Measurements from ENCODE around the gene RTL3. TPM values are rescaled to one million over a fixed set of nuclear protein-coding genes. Genes with fewer than 3 reads are reported as not detected.

The RTL3 gene
- total and polyA plus RNA-seq, 3 experiments from 2014 or later, result not detected

- H3K27ac Mint-ChIP-seq, result no peak overlapping the region
- H3K4me3 ChIP-seq (ENCODE audit: low read length), result no peak overlapping the region
- no peak for DNase-seq
These were observed 6.2 kb upstream of the RTL3 start for GRCh38 chrX:78665342-78665741.

GRCh38 chrX:78661836-78662235 lies 2.7 kb upstream of the RTL3 start:
- DNase-seq, result no peak
- POLR2A ChIA-PET, result no interaction called here
- Mint-ChIP-seq H3K27me3 (no peaks in the 10 kb centered on the region), H3K36me3 (no peaks in the 10 kb centered on the region), H3K4me1 (peaks cover 17 to 21% (median 21%) of the 10 kb centered on the region in 3 donors), H3K27ac (no peak overlapping the region), H3K9me3 (no peaks in the 10 kb centered on the region), H3K4me3 (no peak overlapping the region)
- no peaks in the 10 kb centered on the region for H3K27me3 ChIP-seq (ENCODE audit: insufficient read depth, low read length, poor library complexity, severe bottlenecking)
- peaks cover 11% of the 10 kb centered on the region for H3K4me1 ChIP-seq (ENCODE audit: insufficient read depth, low read length)
- no peaks in the 10 kb centered on the region for H3K36me3 ChIP-seq (ENCODE audit: insufficient read depth, low read length)
- CTCF ChIA-PET, result no interaction called here
- H3K27ac ChIP-seq (ENCODE audit: low read depth, low read length), result no peak overlapping the region
- no peak overlapping the region for H3K4me3 ChIP-seq (ENCODE audit: low read length)
- no peaks in the 10 kb centered on the region for H3K9me3 ChIP-seq (ENCODE audit: low read length)

More at GRCh38 chrX:78665342-78665741, 6.2 kb upstream of the RTL3 start:
- Mint-ChIP-seq H3K9me3 (no peaks in the 10 kb centered on the region), H3K4me1 (no peaks in the 10 kb centered on the region), H3K36me3 (no peaks in the 10 kb centered on the region), H3K27me3 (peaks cover 0 to 2% of the 10 kb centered on the region in 2 donors), H3K4me3 (no peak overlapping the region)
- Histone ChIP-seq H3K27ac (ENCODE audit: low read depth, low read length) (no peak overlapping the region), H3K4me1 (ENCODE audit: insufficient read depth, low read length) (no peaks in the 10 kb centered on the region), H3K27me3 (ENCODE audit: insufficient read depth, low read length, poor library complexity, severe bottlenecking) (no peaks in the 10 kb centered on the region), H3K9me3 (ENCODE audit: low read length) (no peaks in the 10 kb centered on the region), H3K36me3 (ENCODE audit: insufficient read depth, low read length) (no peaks in the 10 kb centered on the region)
- POLR2A ChIA-PET, result no interaction called here
- CTCF ChIA-PET, result no interaction called here

GRCh38 chrX:78659955-78660354 lies 827 bp upstream of the RTL3 start:
- CTCF ChIA-PET, result no interaction called here
- no peaks in the 10 kb centered on the region for H3K27me3 ChIP-seq (ENCODE audit: insufficient read depth, low read length, poor library complexity, severe bottlenecking)
- H3K36me3 ChIP-seq (ENCODE audit: insufficient read depth, low read length), result no peaks in the 10 kb centered on the region
- no peak for DNase-seq
- no peaks in the 10 kb centered on the region for H3K9me3 ChIP-seq (ENCODE audit: low read length)
- Mint-ChIP-seq H3K36me3 (no peaks in the 10 kb centered on the region), H3K4me1 (peaks cover 17 to 24% (median 21%) of the 10 kb centered on the region in 3 donors), H3K27ac (peak overlapping the region in 1 of 8 donors; percentile 24), H3K9me3 (no peaks in the 10 kb centered on the region), H3K27me3 (no peaks in the 10 kb centered on the region), H3K4me3 (no peak overlapping the region)
- peaks cover 11% of the 10 kb centered on the region for H3K4me1 ChIP-seq (ENCODE audit: insufficient read depth, low read length)
- no peak overlapping the region for H3K27ac ChIP-seq (ENCODE audit: low read depth, low read length)
- POLR2A ChIA-PET, result no interaction called here
- H3K4me3 ChIP-seq (ENCODE audit: low read length), result no peak overlapping the region

- peaks cover 11% of the 10 kb centered on the region for H3K4me1 ChIP-seq (ENCODE audit: insufficient read depth, low read length)
- no peaks in the 10 kb centered on the region for H3K27me3 ChIP-seq (ENCODE audit: insufficient read depth, low read length, poor library complexity, severe bottlenecking)
- no peak overlapping the region for H3K27ac ChIP-seq (ENCODE audit: low read depth, low read length)
- no peaks in the 10 kb centered on the region for H3K36me3 ChIP-seq (ENCODE audit: insufficient read depth, low read length)
- H3K4me3 Mint-ChIP-seq, result peak overlapping the region in 5 of 7 donors; percentile 27 to 78 (median 62)
- H3K4me3 ChIP-seq (ENCODE audit: low read length), result no peak overlapping the region
- no peaks in the 10 kb centered on the region for H3K9me3 ChIP-seq (ENCODE audit: low read length)
- H3K9me3 Mint-ChIP-seq, result no peaks in the 10 kb centered on the region
- no peaks in the 10 kb centered on the region for H3K27me3 Mint-ChIP-seq
- DNase-seq, result no peak
- no peaks in the 10 kb centered on the region for H3K36me3 Mint-ChIP-seq
- POLR2A ChIA-PET, result no interaction called here
- H3K27ac Mint-ChIP-seq, result peak overlapping the region in 1 of 8 donors; percentile 61
- peaks cover 19 to 35% (median 24%) of the 10 kb centered on the region in 3 donors for H3K4me1 Mint-ChIP-seq
- CTCF ChIA-PET, result no interaction called here
These were observed 714 bp downstream of the RTL3 start for GRCh38 chrX:78658414-78658813.

- Mint-ChIP-seq H3K4me3 (no peak overlapping the region), H3K9me3 (no peaks in the 10 kb centered on the region), H3K27me3 (no peaks in the 10 kb centered on the region), H3K36me3 (no peaks in the 10 kb centered on the region), H3K27ac (no peak overlapping the region), H3K4me1 (peaks cover 30 to 54% (median 43%) of the 10 kb centered on the region in 3 donors)
- CTCF ChIA-PET, result no interaction called here
- Histone ChIP-seq H3K4me1 (ENCODE audit: insufficient read depth, low read length) (peaks cover 21% of the 10 kb centered on the region), H3K9me3 (ENCODE audit: low read length) (no peaks in the 10 kb centered on the region), H3K4me3 (ENCODE audit: low read length) (no peak overlapping the region), H3K27ac (ENCODE audit: low read depth, low read length) (no peak overlapping the region), H3K36me3 (ENCODE audit: insufficient read depth, low read length) (no peaks in the 10 kb centered on the region), H3K27me3 (ENCODE audit: insufficient read depth, low read length, poor library complexity, severe bottlenecking) (no peaks in the 10 kb centered on the region)
- DNase-seq, result no peak
- POLR2A ChIA-PET, result no interaction called here
These were observed 3.5 kb downstream of the RTL3 start for GRCh38 chrX:78655642-78656041.

GRCh38 chrX:78653118-78653822 lies 5.9 kb downstream of the RTL3 start:
- no peaks in the 10 kb centered on the region for H3K36me3 Mint-ChIP-seq
- no peak for DNase-seq
- Histone ChIP-seq H3K27ac (ENCODE audit: low read depth, low read length) (no peak overlapping the region), H3K4me1 (ENCODE audit: insufficient read depth, low read length) (peaks cover 18% of the 10 kb centered on the region), H3K36me3 (ENCODE audit: insufficient read depth, low read length) (no peaks in the 10 kb centered on the region), H3K4me3 (ENCODE audit: low read length) (no peak overlapping the region), H3K27me3 (ENCODE audit: insufficient read depth, low read length, poor library complexity, severe bottlenecking) (no peaks in the 10 kb centered on the region), H3K9me3 (ENCODE audit: low read length) (no peaks in the 10 kb centered on the region)
- H3K27ac Mint-ChIP-seq, result peak overlapping the region in 4 of 8 donors; percentile 21 to 79 (median 50)
- POLR2A ChIA-PET, result no interaction called here
- H3K9me3 Mint-ChIP-seq, result no peaks in the 10 kb centered on the region
- CTCF ChIA-PET, result no interaction called here
- H3K4me1 Mint-ChIP-seq, result peaks cover 21 to 46% (median 30%) of the 10 kb centered on the region in 3 donors
- H3K4me3 Mint-ChIP-seq, result peak overlapping the region in 2 of 7 donors; percentile 3 to 60
- no peaks in the 10 kb centered on the region for H3K27me3 Mint-ChIP-seq

- H3K27ac ChIP-seq (ENCODE audit: low read depth, low read length), result no peak overlapping the region
- peak in 2 of 5 donors; percentile 8 to 15 for DNase-seq
- no peaks in the 10 kb centered on the region for H3K27me3 ChIP-seq (ENCODE audit: insufficient read depth, low read length, poor library complexity, severe bottlenecking)
- peaks cover 18 to 43% (median 27%) of the 10 kb centered on the region in 3 donors for H3K4me1 Mint-ChIP-seq
- ChIA-PET CTCF (no interaction called here), POLR2A (interaction anchor here (0.5 to 0.7 kb wide), 2 partner anchors 571 to 715 kb away, joined by 3 read pairs; no protein-coding TSS in a partner anchor)
- H3K27ac Mint-ChIP-seq, result peak overlapping the region in 6 of 8 donors; percentile 5 to 91 (median 11)
- H3K9me3 Mint-ChIP-seq, result peaks cover 0 to 4% (median 1%) of the 10 kb centered on the region in 5 donors
- H3K4me1 ChIP-seq (ENCODE audit: insufficient read depth, low read length), result peaks cover 18% of the 10 kb centered on the region
- H3K27me3 Mint-ChIP-seq, result no peaks in the 10 kb centered on the region
- no peaks in the 10 kb centered on the region for H3K36me3 ChIP-seq (ENCODE audit: insufficient read depth, low read length)
- H3K4me3 Mint-ChIP-seq, result peak overlapping the region; percentile 14 to 65 (median 33)
- H3K4me3 ChIP-seq (ENCODE audit: low read length), result peak overlapping the region; percentile 45
- H3K36me3 Mint-ChIP-seq, result no peaks in the 10 kb centered on the region
- no peaks in the 10 kb centered on the region for H3K9me3 ChIP-seq (ENCODE audit: low read length)
These were observed 8.2 kb downstream of the RTL3 start for GRCh38 chrX:78650906-78651437.

- no peak overlapping the region for H3K27ac ChIP-seq (ENCODE audit: low read depth, low read length)
- Mint-ChIP-seq H3K27me3 (peaks cover 0 to 4% of the 10 kb centered on the region in 2 donors), H3K4me1 (peaks cover 8 to 10% (median 9%) of the 10 kb centered on the region in 3 donors), H3K27ac (peak overlapping the region in 2 of 8 donors; percentile 43 to 45), H3K9me3 (peaks cover 8 to 19% (median 15%) of the 10 kb centered on the region in 5 donors), H3K4me3 (peak overlapping the region in 1 of 7 donors; percentile 4), H3K36me3 (peaks cover 0 to 4% (median 0%) of the 10 kb centered on the region in 3 donors)
- peak in 2 of 5 donors; percentile 15 to 57 for DNase-seq
- no peak overlapping the region for H3K4me3 ChIP-seq (ENCODE audit: low read length)
- CTCF ChIA-PET, result no interaction called here
- H3K27me3 ChIP-seq (ENCODE audit: insufficient read depth, low read length, poor library complexity, severe bottlenecking), result no peaks in the 10 kb centered on the region
- H3K36me3 ChIP-seq (ENCODE audit: insufficient read depth, low read length), result no peaks in the 10 kb centered on the region
- peaks cover 7% of the 10 kb centered on the region for H3K9me3 ChIP-seq (ENCODE audit: low read length)
- no peaks in the 10 kb centered on the region for H3K4me1 ChIP-seq (ENCODE audit: insufficient read depth, low read length)
- POLR2A ChIA-PET, result no interaction called here
These were observed 15.3 kb downstream of the RTL3 start for GRCh38 chrX:78643874-78644273.

Measured in CD8-positive, alpha-beta memory T cell (primary cell).